Activated naive CD8-positive, alpha-beta T cell treated with anti-CD3 and anti-CD28 coated beads, Interleukin-2, amount 50 U/mL, for 24 hours (primary cell): ENCODE data around the gene PIP5K1B.

Experiments
- ATAC-seq: fragments of 150-1000 bp; cut with Tn5 transposase; one replicate; pipeline ENCODE4 v1.10.0; 2021
- DNase-seq: peaks from one replicate; pipeline ENCODE4 v3.0.0; 2021
- H3K27ac Mint-ChIP-seq: one replicate; pipeline ENCODE4 v1.8.0; 2021; ENCODE audit warnings: mild to moderate bottlenecking, mixed read lengths
- H3K27me3 Mint-ChIP-seq: one replicate; pipeline ENCODE4 v1.8.0; 2021; ENCODE audit warnings: mixed read lengths
- H3K36me3 Mint-ChIP-seq: one replicate; pipeline ENCODE4 v1.8.0; 2021; ENCODE audit warnings: low read depth, mixed read lengths
- H3K4me1 Mint-ChIP-seq: one replicate; pipeline ENCODE4 v1.8.0; 2021; ENCODE audit warnings: mixed read lengths
- H3K4me3 Mint-ChIP-seq: one replicate; pipeline ENCODE4 v1.8.0; 2021; ENCODE audit warnings: mild to moderate bottlenecking, moderate library complexity, mixed read lengths
- H3K9me3 Mint-ChIP-seq: one replicate; pipeline ENCODE4 v1.8.0; 2021; ENCODE audit warnings: mixed read lengths

Gene PIP5K1B

GRCh38 chr9:68876273-68876672, 171.2 kb downstream of the PIP5K1B start:
- no peaks in the 10 kb centered on the region for H3K36me3 Mint-ChIP-seq
- no peak for ATAC-seq
- no peaks in the 10 kb centered on the region for H3K27me3 Mint-ChIP-seq
- no peak for DNase-seq
- no peak overlapping the region for H3K27ac Mint-ChIP-seq
- H3K4me3 Mint-ChIP-seq, result no peak overlapping the region
- no peaks in the 10 kb centered on the region for H3K9me3 Mint-ChIP-seq
- H3K4me1 Mint-ChIP-seq, result no peaks in the 10 kb centered on the region

GRCh38 chr9:68876681-68877080, 171.6 kb downstream of the PIP5K1B start:
- DNase-seq (no peak), ATAC-seq (no peak)
- H3K4me1 Mint-ChIP-seq, result no peaks in the 10 kb centered on the region
- H3K4me3 Mint-ChIP-seq, result no peak overlapping the region
- H3K27ac Mint-ChIP-seq, result no peak overlapping the region
- no peaks in the 10 kb centered on the region for H3K9me3 Mint-ChIP-seq
- H3K36me3 Mint-ChIP-seq, result no peaks in the 10 kb centered on the region
- no peaks in the 10 kb centered on the region for H3K27me3 Mint-ChIP-seq

DNA sequence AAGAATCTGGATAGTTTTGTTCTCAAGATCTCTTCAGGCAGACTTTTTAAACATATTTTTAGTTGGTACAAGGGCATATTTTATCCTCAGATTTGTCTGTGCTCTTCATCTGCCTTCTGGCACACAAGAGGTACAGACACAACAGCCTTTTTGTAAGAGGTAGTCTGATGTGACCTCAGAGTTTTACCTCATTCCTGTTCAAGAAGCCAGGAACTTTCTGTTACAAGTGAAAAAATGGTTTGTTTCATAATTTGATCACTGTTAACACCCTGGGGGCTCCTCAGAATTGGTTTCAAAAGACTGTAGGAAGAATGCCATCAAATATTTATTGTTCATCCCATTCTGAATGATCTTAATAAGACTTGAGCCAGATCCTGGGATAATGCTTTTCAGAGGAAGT, 172.2 kb downstream of the PIP5K1B start:
- Mint-ChIP-seq H3K36me3 (no peaks in the 10 kb centered on the region), H3K4me1 (no peaks in the 10 kb centered on the region), H3K4me3 (no peak overlapping the region), H3K9me3 (no peaks in the 10 kb centered on the region), H3K27me3 (no peaks in the 10 kb centered on the region), H3K27ac (no peak overlapping the region)
- ATAC-seq (no peak), DNase-seq (no peak)

GRCh38 chr9:68878450-68878849, 173.4 kb downstream of the PIP5K1B start:
- Mint-ChIP-seq H3K36me3 (no peaks in the 10 kb centered on the region), H3K9me3 (no peaks in the 10 kb centered on the region), H3K27ac (no peak overlapping the region), H3K4me3 (no peak overlapping the region), H3K27me3 (no peaks in the 10 kb centered on the region), H3K4me1 (no peaks in the 10 kb centered on the region)
- ATAC-seq (no peak), DNase-seq (no peak)

GRCh38 chr9:68883224-68883623, 178.2 kb downstream of the PIP5K1B start:
- H3K4me1 Mint-ChIP-seq, result peaks cover 18% of the 10 kb centered on the region
- no peak overlapping the region for H3K4me3 Mint-ChIP-seq
- no peak for ATAC-seq
- no peaks in the 10 kb centered on the region for H3K9me3 Mint-ChIP-seq
- DNase-seq, result no peak
- no peaks in the 10 kb centered on the region for H3K36me3 Mint-ChIP-seq
- no peaks in the 10 kb centered on the region for H3K27me3 Mint-ChIP-seq
- H3K27ac Mint-ChIP-seq, result no peak overlapping the region

DNA sequence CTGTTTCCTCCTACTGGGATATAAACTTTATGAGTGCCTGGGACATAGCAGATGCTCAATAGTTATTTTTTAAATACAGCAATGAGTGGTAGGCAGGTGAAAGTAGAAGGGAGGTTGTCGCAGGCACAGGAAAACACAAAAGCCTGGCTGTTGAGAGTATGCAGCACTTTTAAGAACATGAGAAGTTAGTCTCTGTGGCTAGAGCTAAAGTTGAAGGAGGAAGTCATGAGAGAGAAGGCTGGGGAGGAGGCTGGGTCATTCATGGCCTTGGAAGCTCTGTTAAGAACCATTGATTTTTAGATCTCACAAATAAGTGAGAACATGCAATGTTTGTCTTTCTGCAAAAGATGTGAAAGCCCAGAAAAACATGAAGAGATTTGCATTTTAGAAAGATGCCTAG, 182.2 kb downstream of the PIP5K1B start:
- no peak overlapping the region for H3K4me3 Mint-ChIP-seq
- ATAC-seq, result no peak
- H3K27ac Mint-ChIP-seq, result no peak overlapping the region
- no peaks in the 10 kb centered on the region for H3K27me3 Mint-ChIP-seq
- H3K4me1 Mint-ChIP-seq, result peaks cover 21% of the 10 kb centered on the region
- H3K9me3 Mint-ChIP-seq, result no peaks in the 10 kb centered on the region
- no peaks in the 10 kb centered on the region for H3K36me3 Mint-ChIP-seq
- no peak for DNase-seq

DNA sequence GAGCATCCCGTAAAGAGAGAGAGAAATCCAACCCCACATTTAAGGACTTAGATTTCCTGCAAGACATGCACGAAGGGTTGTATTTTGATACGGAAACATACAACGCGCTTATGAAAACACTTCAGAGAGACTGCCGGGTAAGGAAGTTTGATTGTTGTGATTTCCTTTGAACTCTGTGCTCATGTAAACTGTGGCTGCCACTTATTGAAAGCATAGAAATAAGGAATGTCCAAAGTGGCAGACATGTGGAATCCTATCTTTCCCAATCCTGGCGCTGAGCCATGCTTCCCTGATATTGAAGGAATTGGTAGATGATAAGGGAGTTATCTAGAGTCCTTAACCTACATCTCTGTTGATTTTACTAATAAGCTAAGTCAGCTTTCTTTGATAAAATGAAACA, 189.5 kb downstream of the PIP5K1B start:
- no peak overlapping the region for H3K27ac Mint-ChIP-seq
- no peak for ATAC-seq
- H3K9me3 Mint-ChIP-seq, result no peaks in the 10 kb centered on the region
- H3K27me3 Mint-ChIP-seq, result no peaks in the 10 kb centered on the region
- H3K4me3 Mint-ChIP-seq, result no peak overlapping the region
- peaks cover 41% of the 10 kb centered on the region for H3K4me1 Mint-ChIP-seq
- no peaks in the 10 kb centered on the region for H3K36me3 Mint-ChIP-seq
- no peak for DNase-seq

DNA sequence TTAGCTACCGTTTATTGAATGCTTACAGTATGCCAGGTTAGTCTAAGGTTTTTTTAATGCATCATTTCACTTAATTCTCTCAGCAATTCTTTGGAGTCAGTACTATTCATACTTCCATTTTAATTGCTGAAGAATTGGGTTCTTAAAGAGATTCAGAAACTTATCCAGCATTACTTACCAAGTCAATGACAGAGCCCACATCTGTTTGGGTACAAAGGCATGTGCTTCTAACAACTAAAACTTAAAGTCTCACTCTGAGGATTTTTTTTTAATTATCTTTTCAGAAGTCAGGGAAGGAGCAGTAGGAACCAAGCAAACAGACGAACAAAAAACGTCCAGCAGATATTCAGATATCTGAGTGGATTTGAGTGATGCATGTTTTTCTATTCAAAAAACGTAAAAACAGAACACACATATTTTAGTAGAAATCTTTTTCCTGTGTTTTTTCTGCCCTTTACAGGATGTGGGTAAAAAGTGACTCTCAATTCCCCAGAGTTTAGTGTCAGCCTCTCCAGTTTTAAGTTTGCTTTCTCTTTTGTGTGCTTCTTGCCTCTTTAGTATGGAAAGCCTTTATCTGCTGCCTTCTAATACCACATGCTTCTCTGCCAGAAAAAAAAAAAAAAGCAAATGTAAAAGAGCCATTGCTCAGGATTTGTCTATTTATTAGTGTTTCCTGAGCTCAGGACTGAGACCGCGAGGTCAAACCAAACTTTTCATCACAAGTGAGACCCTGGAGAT, 190.9 kb downstream of the PIP5K1B start:
- ATAC-seq, result peak; percentile 78
- peak overlapping the region; percentile 70 for H3K4me3 Mint-ChIP-seq
- DNase-seq, result no peak
- H3K36me3 Mint-ChIP-seq, result no peaks in the 10 kb centered on the region
- no peaks in the 10 kb centered on the region for H3K27me3 Mint-ChIP-seq
- no peaks in the 10 kb centered on the region for H3K9me3 Mint-ChIP-seq
- peaks cover 41% of the 10 kb centered on the region for H3K4me1 Mint-ChIP-seq
- peak overlapping the region; percentile 88 for H3K27ac Mint-ChIP-seq

DNA sequence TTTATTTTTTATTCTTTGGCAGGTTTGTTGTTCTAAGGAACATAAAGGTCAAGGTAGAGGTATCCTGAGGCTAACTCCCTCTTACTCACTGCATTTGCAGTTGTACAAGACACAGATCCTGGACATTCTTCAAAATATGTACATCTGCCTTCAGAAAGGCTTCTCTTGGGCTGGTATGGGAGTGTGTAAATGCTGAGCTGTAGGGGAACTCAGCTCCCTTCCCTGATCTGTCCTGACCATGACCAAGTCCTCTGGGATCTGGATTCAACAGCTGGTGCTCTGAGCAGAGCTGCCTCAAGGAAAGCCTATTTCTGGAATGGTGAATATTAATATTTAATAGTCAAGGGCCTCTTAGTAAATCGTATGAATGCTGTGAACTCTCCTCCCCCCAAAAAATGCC, 191.4 kb downstream of the PIP5K1B start:
- DNase-seq, result no peak
- no peaks in the 10 kb centered on the region for H3K36me3 Mint-ChIP-seq
- peaks cover 41% of the 10 kb centered on the region for H3K4me1 Mint-ChIP-seq
- no peak for ATAC-seq
- H3K9me3 Mint-ChIP-seq, result no peaks in the 10 kb centered on the region
- peak overlapping the region; percentile 88 for H3K27ac Mint-ChIP-seq
- H3K4me3 Mint-ChIP-seq, result peak overlapping the region; percentile 70
- H3K27me3 Mint-ChIP-seq, result no peaks in the 10 kb centered on the region

- Mint-ChIP-seq H3K36me3 (no peaks in the 10 kb centered on the region), H3K9me3 (no peaks in the 10 kb centered on the region), H3K27ac (no peak overlapping the region), H3K4me1 (peaks cover 41% of the 10 kb centered on the region), H3K4me3 (no peak overlapping the region), H3K27me3 (no peaks in the 10 kb centered on the region)
- no peak for DNase-seq
- peak; percentile 11 for ATAC-seq
These were observed 192.6 kb downstream of the PIP5K1B start for GRCh38 chr9:68897577-68898145.

DNA sequence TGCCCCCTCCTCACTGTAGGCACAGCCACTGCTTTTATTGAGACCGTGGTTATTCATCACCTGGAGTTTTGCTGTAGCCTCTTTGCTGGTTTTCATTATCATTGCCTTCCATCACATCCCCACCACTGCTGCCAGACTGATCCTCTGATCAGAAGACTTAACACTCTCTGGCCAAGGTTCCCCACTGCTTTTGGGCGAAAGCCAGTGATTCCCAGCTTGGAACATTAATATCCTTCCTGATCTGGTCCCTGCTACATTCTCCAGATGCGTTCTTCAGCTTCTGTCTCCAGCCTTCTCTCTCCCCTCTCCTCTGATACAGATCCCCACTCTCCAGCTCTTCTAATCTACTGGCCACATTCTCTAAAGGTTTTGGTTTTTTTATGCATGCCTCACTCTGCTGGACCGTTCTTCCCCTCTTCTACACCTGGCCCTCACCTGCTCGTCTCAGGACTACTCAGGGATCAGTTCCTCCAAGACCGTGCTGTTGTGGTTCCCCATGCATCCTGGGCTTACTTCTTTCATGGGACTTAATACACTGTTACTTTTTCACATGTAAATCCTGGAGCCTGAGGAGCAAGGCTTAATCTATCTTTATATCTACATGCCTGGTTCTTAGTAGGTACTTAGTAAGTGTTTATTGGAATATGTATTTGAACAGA, 193.9 kb downstream of the PIP5K1B start:
- DNase-seq (no peak), ATAC-seq (no peak)
- Mint-ChIP-seq H3K4me3 (no peak overlapping the region), H3K27me3 (no peaks in the 10 kb centered on the region), H3K27ac (no peak overlapping the region), H3K4me1 (peaks cover 41% of the 10 kb centered on the region), H3K9me3 (no peaks in the 10 kb centered on the region), H3K36me3 (no peaks in the 10 kb centered on the region)

- H3K27me3 Mint-ChIP-seq, result peaks cover 1% of the 10 kb centered on the region
- H3K4me3 Mint-ChIP-seq, result no peak overlapping the region
- no peaks in the 10 kb centered on the region for H3K4me1 Mint-ChIP-seq
- H3K9me3 Mint-ChIP-seq, result no peaks in the 10 kb centered on the region
- H3K36me3 Mint-ChIP-seq, result no peaks in the 10 kb centered on the region
- DNase-seq (no peak), ATAC-seq (no peak)
- no peak overlapping the region for H3K27ac Mint-ChIP-seq
These were observed 199.4 kb downstream of the PIP5K1B start for GRCh38 chr9:68904454-68904853.

DNA sequence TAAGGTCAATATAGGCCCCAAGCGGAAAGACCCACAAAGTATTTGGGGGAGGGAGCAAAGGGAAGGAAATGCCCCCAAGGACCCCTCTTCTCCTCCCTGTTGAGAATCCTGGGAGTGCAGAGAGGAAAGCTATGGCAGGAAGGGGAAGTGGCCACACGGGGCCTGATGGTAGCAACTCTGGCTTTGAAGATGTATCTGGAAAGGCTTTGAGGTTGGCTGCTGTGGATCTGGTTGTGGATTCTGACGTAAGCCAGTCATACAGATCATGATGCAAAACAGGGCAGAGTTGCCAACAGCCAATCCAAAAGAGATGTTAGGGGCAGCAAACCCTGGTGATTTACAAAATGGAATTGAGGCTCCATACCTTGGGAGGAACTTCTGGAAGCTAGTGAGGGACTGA, 200.1 kb downstream of the PIP5K1B start:
- H3K9me3 Mint-ChIP-seq, result no peaks in the 10 kb centered on the region
- DNase-seq (no peak), ATAC-seq (no peak)
- peaks cover 1% of the 10 kb centered on the region for H3K27me3 Mint-ChIP-seq
- H3K4me3 Mint-ChIP-seq, result no peak overlapping the region
- H3K36me3 Mint-ChIP-seq, result no peaks in the 10 kb centered on the region
- H3K4me1 Mint-ChIP-seq, result no peaks in the 10 kb centered on the region
- no peak overlapping the region for H3K27ac Mint-ChIP-seq

GRCh38 chr9:68907910-68908309, 202.9 kb downstream of the PIP5K1B start:
- Mint-ChIP-seq H3K9me3 (no peaks in the 10 kb centered on the region), H3K27ac (no peak overlapping the region), H3K4me1 (no peaks in the 10 kb centered on the region), H3K27me3 (peaks cover 6% of the 10 kb centered on the region), H3K36me3 (no peaks in the 10 kb centered on the region), H3K4me3 (no peak overlapping the region)
- no peak for ATAC-seq
- DNase-seq, result no peak

GRCh38 chr9:68912561-68912960, 207.5 kb downstream of the PIP5K1B start:
- Mint-ChIP-seq H3K4me3 (no peak overlapping the region), H3K27ac (no peak overlapping the region), H3K27me3 (peaks cover 6% of the 10 kb centered on the region), H3K36me3 (no peaks in the 10 kb centered on the region), H3K4me1 (no peaks in the 10 kb centered on the region), H3K9me3 (no peaks in the 10 kb centered on the region)
- no peak for ATAC-seq
- no peak for DNase-seq
